MG63 (cell line): Measurements from ENCODE around the gene VPS8. TPM values are rescaled to one million over a fixed set of nuclear protein-coding genes. Genes with fewer than 3 reads are reported as not detected.

Experiments used
- DNase-seq: peaks from one replicate; pipeline ENCODE4 v3.0.0-alpha.2; 2020
- H3K27me3 ChIP-seq: fragments of 250-450 bp; sonication (Bioruptor Pico); 2 replicates; pipeline ENCODE4 v1.5.1; 2020; ENCODE audit warnings: mild to moderate bottlenecking, moderate library complexity
- H3K36me3 ChIP-seq: fragments of 250-450 bp; sonication (Bioruptor Pico); 2 replicates; pipeline ENCODE4 v1.5.1; 2020; ENCODE audit warnings: mild to moderate bottlenecking, moderate library complexity
- H3K4me3 ChIP-seq: fragments of 250-450 bp; sonication (Bioruptor Pico); 2 replicates; pipeline ENCODE4 v1.5.1; 2020; ENCODE audit warnings: mild to moderate bottlenecking, moderate library complexity
- H3K9me3 ChIP-seq: fragments of 250-450 bp; sonication (Bioruptor Pico); 2 replicates; pipeline ENCODE4 v1.5.1; 2020; ENCODE audit warnings: mild to moderate bottlenecking, moderate library complexity
- total RNA-seq: library from RNA; depleted of rRNA; stranded (reverse); fragments of >200 nt; shearing (Covaris generic); gene quantifications from 2 replicates; pipeline ENCODE4 v1.2.3, GENCODE V29; 2014; ENCODE audit warnings: low replicate concordance

The VPS8 gene
- total RNA-seq, 1 experiment from 2014 or later, result 34.6 TPM

DNA sequence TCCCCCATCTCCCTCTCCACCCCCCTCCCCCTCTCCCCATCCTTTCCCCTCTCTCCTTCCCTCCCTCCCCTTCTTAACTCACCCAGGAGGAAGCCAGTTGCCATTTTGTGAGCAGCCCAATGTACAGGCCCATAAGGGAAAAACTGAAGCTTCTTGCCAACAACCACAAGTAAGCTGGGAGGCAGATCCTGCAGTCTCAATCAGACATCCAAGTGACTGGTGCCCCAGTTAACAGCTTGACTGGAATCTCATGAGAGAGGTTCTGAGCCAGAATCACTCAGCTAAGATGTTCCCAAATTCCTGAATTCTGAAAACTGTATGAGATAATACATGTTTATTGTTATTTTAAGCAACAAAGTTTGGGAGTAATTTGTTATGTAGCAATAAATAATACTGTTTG, 250.2 kb downstream of the VPS8 start:
- Histone ChIP-seq H3K9me3 (peaks cover 5% of the 10 kb centered on the region), H3K27me3 (no peaks in the 10 kb centered on the region), H3K36me3 (no peaks in the 10 kb centered on the region; the same call in 1 of the 2 replicates), H3K4me3 (no peak overlapping the region)
- DNase-seq, result no peak

DNA sequence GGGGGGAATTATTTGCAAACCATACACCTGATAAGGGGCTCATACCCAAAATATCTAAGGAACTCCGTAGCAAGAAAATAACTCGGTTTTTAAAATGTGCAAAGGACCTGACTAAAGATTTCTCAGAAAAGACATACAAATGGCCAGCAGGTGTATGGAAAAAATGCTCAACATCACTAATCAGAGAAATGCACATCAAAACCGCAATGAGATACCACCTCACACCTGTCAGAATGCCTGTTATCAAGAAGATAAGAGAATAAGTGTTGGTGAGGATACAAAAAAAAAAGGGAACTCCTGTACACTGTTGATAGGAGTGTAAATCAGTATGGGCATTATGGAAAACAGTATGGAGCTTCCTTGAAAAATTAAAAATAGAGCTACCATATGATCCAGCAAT, 251.5 kb downstream of the VPS8 start:
- Histone ChIP-seq H3K36me3 (no peaks in the 10 kb centered on the region), H3K27me3 (no peaks in the 10 kb centered on the region), H3K9me3 (peaks cover 2% of the 10 kb centered on the region; the same call in 1 of the 2 replicates), H3K4me3 (no peak overlapping the region)
- no peak for DNase-seq

DNA sequence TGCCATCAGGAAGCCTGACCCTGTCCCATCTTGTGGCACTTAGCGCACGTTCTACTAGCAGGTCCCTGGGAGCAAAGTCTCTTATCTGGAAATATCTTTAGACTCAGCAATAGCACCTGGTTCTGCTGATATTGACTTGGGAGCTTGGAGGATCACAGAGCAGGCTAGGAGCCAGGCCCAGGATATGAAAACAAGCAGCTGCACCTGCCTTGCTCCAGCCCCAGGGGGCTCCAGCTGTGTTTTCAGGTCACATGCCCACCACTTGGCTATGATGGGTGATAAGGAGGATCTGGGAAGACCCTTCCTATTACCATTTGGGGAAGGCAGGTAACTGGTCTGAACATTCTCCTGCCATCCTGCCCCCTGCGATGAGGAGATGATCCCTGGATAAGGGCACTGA, 253.1 kb downstream of the VPS8 start:
- no peak for DNase-seq
- H3K9me3 ChIP-seq, result peaks cover 1% of the 10 kb centered on the region; the same call in 1 of the 2 replicates
- no peaks in the 10 kb centered on the region for H3K36me3 ChIP-seq
- no peaks in the 10 kb centered on the region for H3K27me3 ChIP-seq
- H3K4me3 ChIP-seq, result no peak overlapping the region

DNA sequence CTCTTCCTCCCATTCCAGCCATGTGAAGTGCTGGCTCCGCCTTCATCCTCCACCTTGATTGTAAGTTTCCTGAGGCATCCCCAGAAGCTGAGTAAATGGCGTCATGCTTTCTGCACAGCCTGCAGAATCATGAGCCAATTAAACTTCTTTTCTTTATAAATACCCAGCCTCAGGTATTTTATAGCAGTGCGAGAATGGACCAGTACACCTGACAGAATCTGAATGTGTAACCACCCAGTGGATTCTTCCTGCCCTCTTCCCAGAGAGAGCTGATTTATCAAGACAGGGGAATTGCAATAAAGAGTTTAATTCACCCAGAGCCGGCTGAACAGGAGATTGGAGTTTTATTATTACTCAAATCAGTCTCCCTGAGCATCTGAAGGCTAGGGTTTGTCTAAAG, 254.3 kb downstream of the VPS8 start:
- Histone ChIP-seq H3K4me3 (no peak overlapping the region), H3K9me3 (no peaks in the 10 kb centered on the region), H3K27me3 (no peaks in the 10 kb centered on the region), H3K36me3 (no peaks in the 10 kb centered on the region)
- DNase-seq, result no peak

DNA sequence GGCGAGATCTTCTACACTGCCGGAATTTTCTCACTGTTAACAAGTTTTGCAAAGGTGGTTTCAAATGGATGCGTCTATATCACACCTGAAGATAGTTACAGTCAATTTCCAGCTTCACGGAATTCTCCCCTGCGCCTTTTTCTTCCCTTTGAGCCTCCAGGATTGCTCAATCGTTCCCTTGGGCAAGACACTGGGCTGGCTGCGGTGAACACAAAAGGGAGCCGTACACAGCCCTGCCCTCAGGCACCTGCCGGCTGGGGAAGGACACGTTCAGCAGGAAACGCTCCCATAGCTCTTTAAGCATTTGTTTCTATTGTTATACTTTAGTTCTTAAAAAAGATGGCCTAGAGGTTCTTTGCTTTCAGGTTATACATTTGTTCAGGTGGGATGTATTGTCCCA, 255.2 kb downstream of the VPS8 start:
- Histone ChIP-seq H3K36me3 (no peaks in the 10 kb centered on the region), H3K27me3 (no peaks in the 10 kb centered on the region), H3K4me3 (no peak overlapping the region), H3K9me3 (no peaks in the 10 kb centered on the region)
- no peak for DNase-seq

DNA sequence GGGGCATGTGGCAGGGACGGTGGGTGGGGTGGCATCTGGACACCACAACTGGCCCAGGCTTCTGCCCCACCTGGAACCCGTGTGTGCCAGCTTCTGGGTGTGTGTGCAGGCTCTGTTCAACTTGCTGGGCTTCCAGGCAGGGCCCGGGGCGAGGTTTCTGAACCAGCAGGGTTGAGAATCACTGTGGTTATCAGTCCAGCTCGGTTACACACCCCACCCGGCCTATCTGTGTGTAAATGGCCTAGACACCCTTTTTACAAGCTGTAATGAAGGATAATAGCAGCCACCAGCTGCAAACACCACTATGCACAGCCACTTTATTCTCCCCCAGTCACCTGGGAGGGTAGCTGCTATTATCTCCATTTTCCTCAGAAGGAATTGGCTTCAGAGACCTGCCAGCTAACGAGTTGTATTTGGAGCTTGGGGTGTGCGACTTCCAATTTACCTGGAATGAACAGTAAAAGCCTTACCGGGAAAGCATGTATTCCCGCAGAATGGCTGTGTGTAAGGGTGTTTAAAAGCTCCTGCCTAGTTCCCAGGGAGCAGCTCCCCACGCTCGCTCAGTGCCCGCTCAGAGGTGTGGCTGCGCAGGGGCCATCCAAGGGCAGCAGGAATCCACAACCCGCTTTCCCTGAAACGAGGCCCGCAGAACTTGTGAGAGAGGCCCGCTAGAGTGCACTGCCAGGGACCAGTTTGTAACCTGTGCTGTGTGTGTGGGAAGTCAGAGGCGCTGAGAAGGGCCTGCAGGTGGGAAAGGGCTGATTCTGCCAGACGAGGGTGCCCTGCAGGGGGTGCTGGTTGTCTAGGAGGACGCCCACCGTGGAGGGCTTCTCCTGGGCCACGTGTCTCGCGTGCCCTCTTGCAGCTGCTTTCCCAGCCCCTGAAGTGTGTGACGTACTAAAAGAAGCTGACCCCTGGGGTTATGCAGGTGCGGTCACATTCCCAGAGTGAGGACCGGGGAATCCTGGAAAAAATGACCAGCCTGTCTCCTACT, 257.4 kb downstream of the VPS8 start:
- Histone ChIP-seq H3K36me3 (no peaks in the 10 kb centered on the region), H3K27me3 (no peaks in the 10 kb centered on the region), H3K4me3 (no peak overlapping the region), H3K9me3 (no peaks in the 10 kb centered on the region)
- no peak for DNase-seq

DNA sequence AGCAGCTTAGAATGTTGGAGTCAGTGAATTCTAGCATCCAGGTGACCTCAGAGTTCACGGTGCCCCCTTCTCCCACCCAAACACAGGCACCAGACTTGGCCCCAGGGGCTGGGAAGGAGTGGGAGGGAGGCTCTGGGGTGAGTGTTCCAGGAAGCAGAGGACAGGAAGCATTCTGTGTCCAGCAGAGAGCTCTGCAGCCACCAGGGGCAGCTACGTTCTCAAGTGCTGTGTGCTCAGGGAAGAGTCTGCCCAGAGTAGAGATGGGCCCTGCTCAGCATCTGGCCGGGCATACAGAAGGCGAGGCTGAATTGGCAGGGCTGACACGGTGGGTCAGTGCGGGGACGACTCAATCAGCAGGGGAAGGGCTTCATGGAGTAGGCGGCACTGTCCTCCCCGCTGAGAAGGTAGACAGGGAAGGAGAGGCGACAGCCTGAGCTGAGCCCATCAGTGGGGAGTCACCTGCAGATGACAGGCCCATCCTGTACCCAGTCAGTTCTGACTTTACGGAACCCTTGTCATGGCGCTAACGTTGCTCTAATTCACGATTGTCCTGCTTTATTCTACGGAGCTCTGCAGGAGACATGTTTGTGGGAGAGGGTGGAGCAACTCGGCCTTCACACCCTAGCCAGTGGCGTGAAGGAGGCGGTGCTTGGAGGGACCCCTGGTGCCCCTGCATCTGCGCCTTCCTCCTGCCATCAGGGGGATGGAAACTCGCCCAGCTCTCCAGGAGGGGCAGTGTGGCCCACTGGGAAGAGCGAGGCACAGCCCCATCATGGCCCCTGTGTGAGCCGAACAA, 258.7 kb downstream of the VPS8 start:
- H3K4me3 ChIP-seq, result no peak overlapping the region
- H3K36me3 ChIP-seq, result no peaks in the 10 kb centered on the region
- no peaks in the 10 kb centered on the region for H3K27me3 ChIP-seq
- peak; percentile 17 for DNase-seq
- no peaks in the 10 kb centered on the region for H3K9me3 ChIP-seq

DNA sequence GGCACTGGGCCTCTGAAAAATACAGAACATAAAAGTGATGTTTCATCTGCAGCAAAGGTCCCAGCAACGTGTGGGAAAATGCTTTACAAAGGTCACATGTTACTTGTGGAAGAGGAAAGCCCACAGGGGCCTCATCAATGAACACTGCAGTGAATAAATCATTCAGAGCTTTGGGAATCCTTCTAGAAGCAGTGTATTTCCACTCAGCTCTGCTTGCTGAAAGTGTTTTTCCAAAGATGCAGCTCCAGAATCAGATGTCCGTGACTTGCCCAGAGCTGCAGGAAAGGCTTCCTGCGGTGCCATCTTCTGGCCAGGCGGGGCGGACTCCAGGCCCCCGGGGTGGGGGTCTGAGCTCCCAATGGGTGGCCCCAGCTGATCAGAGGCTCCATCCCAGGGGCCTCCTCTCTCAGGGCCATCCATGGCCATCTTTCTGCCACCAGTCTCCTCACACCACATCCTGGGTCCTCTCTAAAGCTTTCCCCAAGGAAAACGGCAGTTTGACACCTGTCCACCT, 259.4 kb downstream of the VPS8 start:
- no peaks in the 10 kb centered on the region for H3K27me3 ChIP-seq
- H3K4me3 ChIP-seq, result no peak overlapping the region

DNA sequence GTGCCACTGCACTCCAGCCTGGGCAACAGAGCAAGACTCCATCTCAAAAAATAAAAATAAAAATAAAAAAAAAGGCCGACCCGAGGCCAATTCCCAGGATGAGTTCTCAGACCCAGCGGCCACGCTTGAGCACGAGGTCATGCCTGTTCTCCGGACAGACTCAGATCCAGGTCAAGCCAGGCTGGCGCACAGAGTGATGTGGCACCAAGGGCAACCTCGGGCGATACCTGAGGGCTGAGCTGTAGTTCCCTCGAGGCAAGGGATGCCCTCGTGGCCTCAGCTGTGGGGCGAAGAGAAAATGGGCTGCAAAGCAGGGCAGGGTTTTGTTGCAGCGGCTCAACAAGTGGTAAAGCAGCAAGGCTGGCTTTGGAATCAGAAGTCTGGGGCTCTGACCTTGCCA, 263.6 kb downstream of the VPS8 start:
- no peak for DNase-seq
- H3K36me3 ChIP-seq, result no peaks in the 10 kb centered on the region
- H3K9me3 ChIP-seq, result no peaks in the 10 kb centered on the region
- H3K27me3 ChIP-seq, result no peaks in the 10 kb centered on the region
- no peak overlapping the region for H3K4me3 ChIP-seq

More for the DNA sequence above, 259.4 kb downstream of the VPS8 start:
- Histone ChIP-seq H3K36me3 (no peaks in the 10 kb centered on the region), H3K9me3 (no peaks in the 10 kb centered on the region)
- DNase-seq, result no peak

DNA sequence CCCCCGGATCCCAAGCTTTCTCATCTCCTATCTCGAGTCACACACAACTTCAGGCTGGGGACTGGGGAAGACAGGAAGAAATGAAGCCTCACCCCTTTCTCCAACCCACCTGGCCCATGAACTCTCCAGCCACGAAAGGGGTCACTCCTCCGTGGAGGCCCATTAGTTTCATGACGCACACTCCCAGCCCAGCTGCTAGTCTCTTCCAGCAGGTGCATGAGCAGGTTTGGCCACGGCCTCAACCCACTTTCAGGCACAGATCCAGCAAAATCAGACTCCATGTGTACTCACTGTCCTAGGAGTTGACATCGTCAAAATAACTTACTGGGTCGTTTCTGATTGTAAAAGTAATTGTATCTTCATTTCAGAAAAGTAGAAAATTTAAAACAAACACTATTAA, 264.3 kb downstream of the VPS8 start:
- Histone ChIP-seq H3K4me3 (no peak overlapping the region), H3K9me3 (no peaks in the 10 kb centered on the region)

DNA sequence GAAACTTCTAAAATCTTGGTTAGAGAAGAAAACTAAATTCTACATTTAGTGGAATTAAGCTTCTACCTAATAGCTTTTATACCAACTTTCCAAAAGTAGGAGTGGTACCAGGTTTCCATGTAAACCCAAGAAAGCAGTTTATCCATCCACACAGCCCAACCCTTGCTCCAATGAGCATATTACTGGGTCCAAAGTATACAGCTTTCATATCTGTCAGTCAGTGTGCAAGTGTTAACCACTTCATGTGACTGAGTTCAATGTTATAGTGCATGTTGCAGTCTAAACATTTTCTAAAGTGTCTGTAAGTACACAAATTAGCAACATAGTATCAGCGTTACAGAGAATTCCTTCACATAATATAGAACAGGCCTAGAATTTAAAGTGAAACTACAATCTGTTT, 267.7 kb downstream of the VPS8 start:
- H3K27me3 ChIP-seq, result peaks cover 3% of the 10 kb centered on the region; the same call in 1 of the 2 replicates
- no peak for DNase-seq
- no peaks in the 10 kb centered on the region for H3K36me3 ChIP-seq
- H3K4me3 ChIP-seq, result no peak overlapping the region
- no peaks in the 10 kb centered on the region for H3K9me3 ChIP-seq

More for the DNA sequence above, 264.3 kb downstream of the VPS8 start:
- no peak for DNase-seq
- Histone ChIP-seq H3K27me3 (no peaks in the 10 kb centered on the region), H3K36me3 (no peaks in the 10 kb centered on the region)

DNA sequence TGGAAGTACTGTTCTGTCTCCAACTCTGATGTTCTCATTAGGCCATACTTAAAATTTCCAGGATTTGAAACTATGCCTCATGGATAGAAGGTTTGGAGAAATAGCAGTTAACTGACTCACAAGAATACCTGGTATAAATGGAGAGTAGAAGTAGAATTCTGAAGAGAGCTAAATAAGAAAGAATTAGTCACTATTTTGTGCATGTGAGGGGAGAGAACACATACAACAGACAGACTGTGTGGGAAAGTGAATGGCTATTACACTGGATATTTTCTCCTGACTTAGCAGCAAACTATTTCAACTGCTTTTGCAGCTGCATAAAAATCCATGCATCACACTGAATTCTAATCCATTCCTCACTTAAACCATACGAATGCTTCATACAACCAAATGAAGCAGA, 269.6 kb downstream of the VPS8 start:
- Histone ChIP-seq H3K27me3 (peaks cover 6% of the 10 kb centered on the region; the same call in 1 of the 2 replicates), H3K36me3 (no peaks in the 10 kb centered on the region), H3K9me3 (no peaks in the 10 kb centered on the region), H3K4me3 (no peak overlapping the region)
- no peak for DNase-seq

DNA sequence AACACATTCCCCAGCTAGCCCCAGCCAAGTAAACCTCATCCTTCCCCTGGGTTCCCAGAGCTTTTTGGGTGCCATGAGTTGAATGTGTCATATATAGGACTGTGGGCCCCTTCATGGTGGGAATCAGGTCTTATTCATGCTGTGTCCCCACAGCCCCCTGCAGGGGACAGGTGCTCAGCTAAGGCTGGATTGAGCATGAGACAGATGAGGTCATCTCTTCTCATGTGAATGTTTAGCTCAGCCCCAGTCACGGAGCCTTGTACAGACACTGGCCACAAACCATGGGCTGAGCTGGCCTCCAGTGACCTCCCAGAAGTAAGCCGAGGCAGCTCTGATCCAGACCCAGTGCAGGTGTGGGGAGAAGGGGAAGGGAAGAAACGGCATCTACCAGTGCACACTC, 270.2 kb downstream of the VPS8 start:
- Histone ChIP-seq H3K9me3 (no peaks in the 10 kb centered on the region), H3K36me3 (no peaks in the 10 kb centered on the region), H3K4me3 (no peak overlapping the region), H3K27me3 (peaks cover 6% of the 10 kb centered on the region; the same call in 1 of the 2 replicates)
- no peak for DNase-seq

DNA sequence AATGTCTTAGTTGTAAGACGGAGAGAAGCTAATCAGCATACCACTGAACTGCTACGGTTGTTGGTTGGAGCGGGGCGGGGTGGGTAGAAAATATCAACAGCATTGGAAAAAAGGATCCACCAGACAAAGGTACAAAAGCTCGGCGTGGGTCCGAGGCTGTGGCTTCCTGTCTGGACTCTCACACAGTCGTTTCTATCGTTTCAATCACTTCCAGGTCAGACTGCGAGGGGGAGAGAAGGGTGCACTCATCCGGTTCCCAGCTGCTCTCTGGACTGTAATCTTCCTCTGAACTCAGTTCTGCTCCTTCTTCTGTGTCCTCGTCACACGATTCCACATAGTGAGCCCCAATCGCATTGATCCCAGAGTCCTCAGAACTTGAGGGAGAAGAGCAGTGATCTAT, 270.9 kb downstream of the VPS8 start:
- no peak overlapping the region for H3K4me3 ChIP-seq
- H3K36me3 ChIP-seq, result no peaks in the 10 kb centered on the region
- H3K9me3 ChIP-seq, result no peaks in the 10 kb centered on the region
- no peak for DNase-seq
- peaks cover 6% of the 10 kb centered on the region; the same call in 1 of the 2 replicates for H3K27me3 ChIP-seq

DNA sequence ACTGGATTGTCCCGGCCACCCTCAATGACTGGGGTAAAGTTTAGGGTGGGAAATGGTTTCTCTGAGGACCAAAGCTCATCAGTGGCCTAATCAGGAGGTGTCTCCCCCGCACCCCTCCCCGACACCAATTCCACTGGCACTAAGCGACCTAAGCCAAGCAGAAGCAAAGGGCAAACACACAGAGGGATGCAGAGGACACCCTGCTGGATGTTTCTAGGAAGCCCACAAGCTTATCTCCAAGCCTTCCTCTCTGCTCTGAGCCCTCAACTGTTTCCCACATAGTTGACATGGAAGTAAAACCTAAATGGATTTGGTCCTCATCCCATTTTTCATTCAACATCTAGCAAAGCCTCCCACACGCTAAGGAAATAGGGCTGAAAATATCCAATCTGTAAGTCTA, 272.4 kb downstream of the VPS8 start:
- Histone ChIP-seq H3K9me3 (no peaks in the 10 kb centered on the region), H3K27me3 (peaks cover 6% of the 10 kb centered on the region; the same call in 1 of the 2 replicates), H3K36me3 (no peaks in the 10 kb centered on the region), H3K4me3 (no peak overlapping the region)
- no peak for DNase-seq

DNA sequence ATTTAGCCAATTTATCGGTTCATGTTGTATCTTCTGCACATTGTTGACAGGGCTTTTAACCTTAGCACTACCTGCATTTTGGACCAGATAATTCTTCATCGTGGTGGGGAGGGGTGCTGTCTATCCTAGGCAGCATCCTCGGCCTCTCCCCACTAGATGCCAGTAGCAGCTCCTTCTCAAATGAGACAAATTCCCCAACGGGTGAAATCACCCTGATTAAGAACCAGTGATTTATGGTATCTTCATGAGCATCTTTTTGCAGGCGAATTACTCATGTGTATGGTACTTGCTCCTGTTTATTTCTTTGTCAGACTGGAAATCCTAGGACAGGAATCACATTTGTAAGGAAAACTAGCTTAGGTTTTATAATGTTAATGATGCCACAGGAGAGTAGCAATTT, 272.9 kb downstream of the VPS8 start:
- Histone ChIP-seq H3K36me3 (no peaks in the 10 kb centered on the region), H3K4me3 (no peak overlapping the region), H3K9me3 (no peaks in the 10 kb centered on the region), H3K27me3 (peaks cover 6% of the 10 kb centered on the region; the same call in 1 of the 2 replicates)
- DNase-seq, result no peak

DNA sequence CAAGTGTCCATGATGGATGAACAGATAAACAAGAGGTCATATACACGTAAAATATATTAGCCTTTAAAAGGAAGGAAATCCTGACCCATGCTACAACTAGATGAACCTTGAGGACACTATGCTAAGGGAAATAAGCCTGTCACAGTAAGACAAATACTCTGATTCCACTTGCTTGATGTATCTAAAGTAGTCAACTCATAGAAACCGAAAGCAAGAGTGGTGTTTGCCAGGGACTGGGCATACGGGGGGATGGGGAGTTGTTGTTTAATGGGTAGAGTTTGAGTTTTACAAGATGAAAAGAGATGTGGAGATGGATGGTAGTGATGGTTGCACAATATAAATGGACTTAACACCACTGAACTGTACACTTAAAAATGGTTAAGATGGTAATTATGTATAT, 275.5 kb downstream of the VPS8 start:
- H3K9me3 ChIP-seq, result no peaks in the 10 kb centered on the region
- peaks cover 6% of the 10 kb centered on the region; the same call in 1 of the 2 replicates for H3K27me3 ChIP-seq
- DNase-seq, result no peak
- no peak overlapping the region for H3K4me3 ChIP-seq
- H3K36me3 ChIP-seq, result no peaks in the 10 kb centered on the region
